ENCODE data around the gene MRC1. TPM values are rescaled to one million over a fixed set of nuclear protein-coding genes. Genes with fewer than 3 reads are reported as not detected.

MRC1 gene
- total RNA-seq, 4 donors from 2014 or later, result 14.9 to 51.8 (median 28.0) TPM

GRCh38 chr10:17802976-17803375, 6.2 kb upstream of the MRC1 start:
- Histone ChIP-seq H3K36me3 (no peaks in the 10 kb centered on the region), H3K27ac (no peak overlapping the region), H3K9me3 (no peaks in the 10 kb centered on the region), H3K4me3 (no peak overlapping the region), H3K27me3 (no peaks in the 10 kb centered on the region), H3K4me1 (no peaks in the 10 kb centered on the region)
- TF ChIP-seq, protein P1, sequence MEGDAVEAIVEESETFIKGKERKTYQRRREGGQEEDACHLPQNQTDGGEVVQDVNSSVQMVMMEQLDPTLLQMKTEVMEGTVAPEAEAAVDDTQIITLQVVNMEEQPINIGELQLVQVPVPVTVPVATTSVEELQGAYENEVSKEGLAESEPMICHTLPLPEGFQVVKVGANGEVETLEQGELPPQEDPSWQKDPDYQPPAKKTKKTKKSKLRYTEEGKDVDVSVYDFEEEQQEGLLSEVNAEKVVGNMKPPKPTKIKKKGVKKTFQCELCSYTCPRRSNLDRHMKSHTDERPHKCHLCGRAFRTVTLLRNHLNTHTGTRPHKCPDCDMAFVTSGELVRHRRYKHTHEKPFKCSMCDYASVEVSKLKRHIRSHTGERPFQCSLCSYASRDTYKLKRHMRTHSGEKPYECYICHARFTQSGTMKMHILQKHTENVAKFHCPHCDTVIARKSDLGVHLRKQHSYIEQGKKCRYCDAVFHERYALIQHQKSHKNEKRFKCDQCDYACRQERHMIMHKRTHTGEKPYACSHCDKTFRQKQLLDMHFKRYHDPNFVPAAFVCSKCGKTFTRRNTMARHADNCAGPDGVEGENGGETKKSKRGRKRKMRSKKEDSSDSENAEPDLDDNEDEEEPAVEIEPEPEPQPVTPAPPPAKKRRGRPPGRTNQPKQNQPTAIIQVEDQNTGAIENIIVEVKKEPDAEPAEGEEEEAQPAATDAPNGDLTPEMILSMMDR (IDR thresholded peaks at IDR 0.05), result no peak
- no peak for TF ChIP-seq POLR2A (IDR thresholded peaks at IDR 0.05)
- intact Hi-C loops (cut with DNase I; ENCODE audit: low total_unique reads), result no loop called here
- DNase-seq, result no peak

- no peaks in the 10 kb centered on the region for H3K36me3 ChIP-seq
- intact Hi-C loops (cut with DNase I; ENCODE audit: low total_unique reads), result no loop called here
- H3K9me3 ChIP-seq, result no peaks in the 10 kb centered on the region
Observed at GRCh38 chr10:17805330-17805729, 3.8 kb upstream of the MRC1 start.

GRCh38 chr10:17805921-17806577, 3.1 kb upstream of the MRC1 start:
- Histone ChIP-seq H3K4me1 (no peaks in the 10 kb centered on the region), H3K4me3 (no peak overlapping the region), H3K36me3 (no peaks in the 10 kb centered on the region), H3K27me3 (no peaks in the 10 kb centered on the region), H3K9me3 (no peaks in the 10 kb centered on the region), H3K27ac (no peak overlapping the region)
- DNase-seq, result no peak
- intact Hi-C loops (cut with DNase I; ENCODE audit: low total_unique reads), result no loop called here
- no peak for TF ChIP-seq POLR2A (IDR thresholded peaks at IDR 0.05)
- TF ChIP-seq, protein P1 (IDR thresholded peaks at IDR 0.05), result no peak

More at GRCh38 chr10:17805330-17805729, 3.8 kb upstream of the MRC1 start:
- no peak overlapping the region for H3K27ac ChIP-seq
- no peaks in the 10 kb centered on the region for H3K27me3 ChIP-seq
- no peak for TF ChIP-seq POLR2A (IDR thresholded peaks at IDR 0.05)
- TF ChIP-seq, protein P1 (IDR thresholded peaks at IDR 0.05), result no peak
- H3K4me1 ChIP-seq, result no peaks in the 10 kb centered on the region
- DNase-seq, result no peak
- H3K4me3 ChIP-seq, result no peak overlapping the region

GRCh38 chr10:17811146-17811865, 2.2 kb downstream of the MRC1 start:
- no peaks in the 10 kb centered on the region for H3K9me3 ChIP-seq
- DNase-seq, result no peak
- no peak overlapping the region for H3K4me3 ChIP-seq
- no peak for TF ChIP-seq POLR2A (IDR thresholded peaks at IDR 0.05)
- TF ChIP-seq, protein P1 (IDR thresholded peaks at IDR 0.05), result no peak
- H3K36me3 ChIP-seq, result no peaks in the 10 kb centered on the region
- no peaks in the 10 kb centered on the region for H3K4me1 ChIP-seq
- no peak overlapping the region for H3K27ac ChIP-seq
- no peaks in the 10 kb centered on the region for H3K27me3 ChIP-seq
- intact Hi-C loops (cut with DNase I; ENCODE audit: low total_unique reads), result no loop called here

DNA sequence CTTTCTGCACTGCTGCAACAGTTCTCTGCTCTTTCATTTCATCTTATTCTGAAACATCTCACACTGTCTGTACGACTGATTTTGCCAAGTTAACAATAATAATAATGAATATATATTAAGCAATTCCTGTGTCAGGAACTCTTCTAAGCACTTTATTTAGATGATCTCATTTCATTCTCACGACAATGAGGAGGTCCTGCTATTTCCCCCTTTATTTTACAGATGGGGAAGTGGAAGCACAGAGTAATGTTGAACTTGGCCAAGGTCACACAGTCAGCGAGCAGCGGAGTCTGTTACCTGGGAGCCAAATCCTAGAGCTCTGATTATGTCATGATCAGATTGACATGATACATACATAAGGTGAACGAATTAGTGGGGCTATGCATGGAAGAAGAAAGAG, 5.8 kb downstream of the MRC1 start:
- Histone ChIP-seq H3K9me3 (no peaks in the 10 kb centered on the region), H3K27me3 (no peaks in the 10 kb centered on the region), H3K36me3 (no peaks in the 10 kb centered on the region), H3K27ac (no peak overlapping the region), H3K4me1 (no peaks in the 10 kb centered on the region), H3K4me3 (no peak overlapping the region)
- intact Hi-C loops (cut with DNase I; ENCODE audit: low total_unique reads), result no loop called here
- TF ChIP-seq POLR2A (IDR thresholded peaks at IDR 0.05), result no peak
- DNase-seq, result no peak

Data from uterus (tissue), 4 donors.